HCT116 (cell line): ENCODE results near the gene HRH2. TPM values are rescaled to one million over a fixed set of nuclear protein-coding genes. Genes with fewer than 3 reads are reported as not detected.

ENCODE experiments used
- ATAC-seq: fragments of 200-7000 bp; cut with Tn5 transposase; 2 replicates; pipeline ENCODE4 v1.9.1; 2020; ENCODE audit warnings: mild to moderate bottlenecking, moderate library complexity
- BruUV-seq: library from RNA; stranded (reverse); fragments of 400-500 nt; replicated peaks from 2 replicates; lab custom pipeline; 2021; lab: Mats Ljungman, UMichigan
- CTCF ChIA-PET: fragments of 300-600 bp; sonication (Branson Sonifier 250); formaldehyde crosslinking; loops from one replicate; lab custom pipeline; 2021; ENCODE audit warnings: antibody characterized with exemption; lab: Charles Lee
- POLR2A ChIA-PET: fragments of 300-600, 350-600 bp; sonication (Branson Sonifier 250); formaldehyde crosslinking; loops from one replicate; lab custom pipeline; 2021; ENCODE audit warnings: antibody characterized with exemption; lab: Charles Lee
- RAD21 ChIA-PET, 2 experiments: fragments of 300-600 bp; sonication (Branson Sonifier 250); formaldehyde crosslinking; loops; one replicate each; lab custom pipeline; 2023; ENCODE audit warnings: low total read pairs in 2 of 2; ENCODE audit not compliant: uncharacterized antibody in 2 of 2, unreplicated experiment in 2 of 2, low non-redundant PET in 1 of 2; lab: Charles Lee
- DNase-seq: peaks from one replicate; pipeline ENCODE4 v3.0.0-alpha.2; 2010; ENCODE audit warnings: low read depth, low spot score
- H2AFZ ChIP-seq: fragments of 200-600 bp; shearing (Covaris generic), sonication (generic); 2 replicates; pipeline ENCODE4 v1.6.1; 2017; ENCODE audit warnings: low read depth, mixed run types, mixed read lengths, antibody characterized with exemption, low read length; ENCODE audit not compliant: poor library complexity, severe bottlenecking
- H3K27ac ChIP-seq: 2 replicates; pipeline ENCODE4 v1.5.1; 2012; ENCODE audit warnings: low read depth, low read length
- H3K27me3 ChIP-seq: fragments of 200-600 bp; sonication (generic); 2 replicates; pipeline ENCODE4 v1.6.1; 2016; ENCODE audit warnings: mixed run types, low read length, mixed read lengths; ENCODE audit not compliant: insufficient read depth
- H3K36me3 ChIP-seq, 2 experiments: fragments of 200-500 bp in 1 of 2; fragments of 200-600 bp in 1 of 2; sonication (Bioruptor generic) in 1 of 2; sonication (generic) in 1 of 2; 2 replicates each; pipeline versions ENCODE4 v1.5.1 to v1.6.1; 2014 to 2016; ENCODE audit warnings: low read length in 2 of 2, inconsistent platforms in 1 of 2, mixed read lengths in 1 of 2, mixed run types in 1 of 2; ENCODE audit not compliant: insufficient read depth in 2 of 2, control insufficient read depth in 1 of 2
- H3K4me1 ChIP-seq, 2 experiments: fragments of 200-600 bp in 1 of 2; sonication (generic) in 1 of 2; 2 replicates each; pipeline versions ENCODE4 v1.5.1 to v1.6.1; 2012 to 2017; ENCODE audit warnings: low read length in 2 of 2, inconsistent platforms in 1 of 2, mild to moderate bottlenecking in 1 of 2, mixed read lengths in 1 of 2, mixed run types in 1 of 2, moderate library complexity in 1 of 2; ENCODE audit not compliant: insufficient read depth in 2 of 2, control insufficient read depth in 1 of 2
- H3K4me2 ChIP-seq: fragments of 200-600 bp; sonication (generic); 2 replicates; pipeline ENCODE4 v1.6.1; 2017; ENCODE audit warnings: mixed run types, low read length, mixed read lengths
- H3K4me3 ChIP-seq, 2 experiments: fragments of 200-600 bp in 1 of 2; sonication (generic) in 1 of 2; replicated peaks in 1 of 2; 2 replicates each; pipeline ENCODE4 v1.5.1; 2011 to 2016; ENCODE audit warnings: low read length in 2 of 2, control low read depth in 1 of 2, low read depth in 1 of 2, mild to moderate bottlenecking in 1 of 2, mixed read lengths in 1 of 2, mixed run types in 1 of 2
- H3K79me2 ChIP-seq: fragments of 200-600 bp; sonication (generic); 2 replicates; pipeline ENCODE4 v1.6.1; 2017; ENCODE audit warnings: mild to moderate bottlenecking, mixed run types, low read length, moderate library complexity, mixed read lengths; ENCODE audit not compliant: insufficient read depth
- H3K9ac ChIP-seq: fragments of 200-600 bp; sonication (generic); 2 replicates; pipeline ENCODE4 v1.6.1; 2016; ENCODE audit warnings: low read length, mixed read lengths
- H3K9me2 ChIP-seq: fragments of 200-600 bp; sonication (generic), shearing (Covaris generic); 2 replicates; pipeline ENCODE4 v1.6.1; 2017; ENCODE audit warnings: mixed run types, mild to moderate bottlenecking, moderate library complexity; ENCODE audit not compliant: insufficient read depth
- H3K9me3 ChIP-seq, 2 experiments: fragments of 200-500 bp in 1 of 2; fragments of 200-600 bp in 1 of 2; sonication (Bioruptor generic) in 1 of 2; sonication (generic) in 1 of 2; 2 replicates each; pipeline ENCODE4 v1.6.1; 2014 to 2017; ENCODE audit warnings: low read length in 2 of 2, mixed read lengths in 2 of 2, inconsistent platforms in 1 of 2, low read depth in 1 of 2, mild to moderate bottlenecking in 1 of 2, mixed run types in 1 of 2, moderate library complexity in 1 of 2; ENCODE audit not compliant: control insufficient read depth in 1 of 2, insufficient read depth in 1 of 2
- H4K20me1 ChIP-seq: fragments of 200-600 bp; sonication (generic), shearing (Covaris generic); 2 replicates; pipeline ENCODE4 v1.6.1; 2017; ENCODE audit warnings: mixed run types, mild to moderate bottlenecking, moderate library complexity; ENCODE audit not compliant: insufficient read depth
- CEBPB ChIP-seq: IDR thresholded peaks from 2 replicates; pipeline ENCODE4 v1.6.1; 2012; ENCODE audit warnings: low read depth
- EZH2 ChIP-seq: fragments of 200-600 bp; sonication (generic); IDR thresholded peaks from 2 replicates; pipeline ENCODE4 v1.6.1; 2017; ENCODE audit warnings: antibody characterized with exemption, mixed run types
- JUND ChIP-seq: IDR thresholded peaks from 2 replicates; pipeline ENCODE4 v1.6.1; 2012
- MAX ChIP-seq: IDR thresholded peaks from 2 replicates; pipeline ENCODE4 v1.6.1; 2012
- POLR2A ChIP-seq: IDR thresholded peaks from 2 replicates; pipeline ENCODE4 v1.7.0; 2011; ENCODE audit warnings: borderline replicate concordance; ENCODE audit not compliant: insufficient read depth, insufficient read length; ENCODE audit errors: extremely low read depth
- POLR2AphosphoS5 ChIP-seq: IDR thresholded peaks from 2 replicates; pipeline ENCODE4 v1.6.1; 2011; ENCODE audit warnings: mild to moderate bottlenecking, low read depth, low read length, moderate library complexity
- RAD21 ChIP-seq: IDR thresholded peaks from 2 replicates; pipeline ENCODE4 v1.6.1; 2012; ENCODE audit warnings: low read depth, mild to moderate bottlenecking
- SP1 ChIP-seq: IDR thresholded peaks from 2 replicates; pipeline ENCODE4 v1.6.1; 2012; ENCODE audit warnings: low read depth
- SRF ChIP-seq: IDR thresholded peaks from 2 replicates; pipeline ENCODE4 v1.6.1; 2012; ENCODE audit warnings: low read depth
- TCF7L2 ChIP-seq: IDR thresholded peaks from 2 replicates; pipeline ENCODE4 v1.7.0; 2011; ENCODE audit warnings: borderline replicate concordance, inconsistent platforms; ENCODE audit not compliant: insufficient read depth, insufficient read length; ENCODE audit errors: extremely low read depth
- ZBTB33 ChIP-seq: IDR thresholded peaks from 2 replicates; pipeline ENCODE4 v1.6.1; 2011; ENCODE audit warnings: mild to moderate bottlenecking, low read length, moderate library complexity; ENCODE audit not compliant: insufficient replicate concordance; ENCODE audit errors: extremely low read depth
- intact Hi-C: fragments of 100-400 bp; cut with micrococcal nuclease; formaldehyde crosslinking; loops from 2 replicates; pipeline ENCODE4 v1.10.0; 2022
- total RNA-seq: library from RNA; stranded (reverse); gene quantifications from one replicate; pipeline ENCODE4 v1.2.1, GENCODE V29; 2021; ENCODE audit not compliant: unreplicated experiment

HRH2 gene
- total RNA-seq, 1 experiment from 2014 or later, result 0.12 TPM

GRCh38 chr5:175752826-175753535, 95.1 kb downstream of the HRH2 start:
- BruUV-seq, result no TSS peak
- ChIA-PET CTCF (no interaction called here), POLR2A (no interaction called here), RAD21 (no interaction called here)
- Histone ChIP-seq H3K27ac (no peak overlapping the region), H3K9ac (no peak overlapping the region), H3K79me2 (no peaks in the 10 kb centered on the region), H3K4me2 (peak overlapping the region; percentile 43), H3K4me1 (peaks cover 6 to 11% of the 10 kb centered on the region in 2 experiments; a peak in 3 of 4 replicates), H3K9me3 (no peaks in the 10 kb centered on the region), H3K9me2 (no peaks in the 10 kb centered on the region), H3K27me3 (no peaks in the 10 kb centered on the region), H3K36me3 (no peaks in the 10 kb centered on the region), H2AFZ (no peak overlapping the region), H4K20me1 (no peaks in the 10 kb centered on the region), H3K4me3 (no peak overlapping the region)
- intact Hi-C loops, result no loop called here
- ATAC-seq (no peak), DNase-seq (no peak)
- TF ChIP-seq JUND (no peak), CEBPB (no peak), SRF (no peak), EZH2 (no peak), MAX (no peak), TCF7L2 (no peak), RAD21 (no peak), POLR2A (no peak), ZBTB33 (no peak), SP1 (no peak), POLR2AphosphoS5 (no peak)
